PC-3 (cell line): ENCODE data around the gene HM13. TPM values are rescaled to one million over a fixed set of nuclear protein-coding genes. Genes with fewer than 3 reads are reported as not detected.
"Not testable (repeated sequence)": the region's sequence is repeated elsewhere in the genome, so short reads cannot be mapped to it uniquely, and the experiment has no call there.

Experiments
- ATAC-seq: fragments of 200-7000 bp; cut with Tn5 transposase; 2 replicates; pipeline ENCODE4 v1.9.1; 2020; ENCODE audit warnings: mild to moderate bottlenecking, moderate library complexity
- BruUV-seq: library from RNA; stranded (reverse); fragments of 400-500 nt; replicated peaks from 2 replicates; lab custom pipeline; 2021; lab: Mats Ljungman, UMichigan
- CTCF ChIA-PET: fragments of 300-600 bp; sonication (Branson Sonifier 250); formaldehyde crosslinking; loops from one replicate; lab custom pipeline; 2022; ENCODE audit warnings: antibody characterized with exemption; lab: Charles Lee
- POLR2A ChIA-PET: fragments of 300-600 bp; sonication (Branson Sonifier 250); formaldehyde crosslinking; loops from one replicate; lab custom pipeline; 2022; ENCODE audit warnings: antibody characterized with exemption; ENCODE audit not compliant: unreplicated experiment; lab: Charles Lee
- DNase-seq: peaks from one replicate; pipeline ENCODE4 v3.0.0-alpha.2; 2015
- H2AFZ ChIP-seq: fragments of 300-600 bp; sonication (generic); 2 replicates; pipeline ENCODE4 v1.6.0; 2016; ENCODE audit warnings: antibody characterized with exemption, low read length
- H3F3A ChIP-seq: fragments of 300-600 bp; sonication (generic); one replicate; pipeline ENCODE4 v1.6.0; 2017; ENCODE audit warnings: antibody characterized with exemption, low read length, control low read depth, mild to moderate bottlenecking; ENCODE audit not compliant: unreplicated experiment
- H3K27ac ChIP-seq: fragments of 300-600 bp; sonication (generic); 2 replicates; pipeline ENCODE4 v1.5.1; 2016; ENCODE audit warnings: mild to moderate bottlenecking, low read length
- H3K27me3 ChIP-seq: fragments of 300-600 bp; sonication (generic); 2 replicates; pipeline ENCODE4 v1.6.1; 2016; ENCODE audit warnings: low read length, mixed read lengths
- H3K36me3 ChIP-seq: fragments of 300-600 bp; sonication (generic); 2 replicates; pipeline ENCODE4 v1.6.1; 2016; ENCODE audit warnings: low read depth, mixed run types, low read length, mixed read lengths
- H3K4me1 ChIP-seq: fragments of 300-600 bp; sonication (generic); 2 replicates; pipeline ENCODE4 v1.5.1; 2016; ENCODE audit warnings: low read length; ENCODE audit not compliant: insufficient read depth
- H3K4me2 ChIP-seq: fragments of 300-600 bp; sonication (generic); 2 replicates; pipeline ENCODE4 v1.6.0; 2016; ENCODE audit warnings: low read length
- H3K4me3 ChIP-seq: fragments of 300-600 bp; sonication (generic); 2 replicates; pipeline ENCODE4 v1.5.1; 2016; ENCODE audit warnings: mild to moderate bottlenecking, low read length, mixed read lengths
- H3K79me2 ChIP-seq: fragments of 300-600 bp; sonication (generic); 2 replicates; pipeline ENCODE4 v1.6.1; 2017; ENCODE audit warnings: low read length, mixed read lengths
- H3K9ac ChIP-seq: fragments of 300-600 bp; sonication (generic); 2 replicates; pipeline ENCODE4 v1.6.0; 2016; ENCODE audit warnings: mild to moderate bottlenecking, low read length
- H3K9me2 ChIP-seq: fragments of 300-600 bp; sonication (generic); replicated peaks from 2 replicates; pipeline ENCODE4 v1.6.1; 2016; ENCODE audit warnings: mixed run types, low read length, mixed read lengths
- H3K9me3 ChIP-seq: fragments of 300-600 bp; sonication (generic); 2 replicates; pipeline ENCODE4 v1.6.1; 2016; ENCODE audit warnings: low read length, mixed read lengths
- H4K20me1 ChIP-seq: fragments of 300-600 bp; sonication (generic); 2 replicates; pipeline ENCODE4 v1.6.1; 2016; ENCODE audit warnings: low read length, mixed read lengths
- CTCF ChIP-seq: fragments of 300-600 bp; sonication (generic); conservative IDR thresholded peaks from 2 replicates; pipeline ENCODE4 v1.5.1; 2017; ENCODE audit warnings: antibody characterized with exemption, low read depth, mild to moderate bottlenecking, low read length
- EZH2 ChIP-seq: fragments of 300-600 bp; sonication (generic); IDR thresholded peaks from one replicate; pipeline ENCODE4 v1.6.1; 2017; ENCODE audit warnings: antibody characterized with exemption, mild to moderate bottlenecking, low read length; ENCODE audit not compliant: unreplicated experiment
- EZH2phosphoT487 ChIP-seq: fragments of 300-600 bp; sonication (generic); IDR thresholded peaks from 2 replicates; pipeline ENCODE4 v1.6.1; 2018; ENCODE audit warnings: mild to moderate bottlenecking, antibody characterized with exemption, low read length, borderline replicate concordance
- intact Hi-C: fragments of 100-400 bp; cut with micrococcal nuclease; formaldehyde crosslinking; loops from 2 replicates; pipeline ENCODE4 v1.9.0; 2023
- total RNA-seq: library from RNA; depleted of rRNA; stranded (reverse); fragments of >200 nt; gene quantifications from 2 replicates; pipeline ENCODE4 v1.2.3, GENCODE V29; 2014

Gene HM13
- total RNA-seq, 1 experiment from 2014 or later, result 99.5 TPM

DNA sequence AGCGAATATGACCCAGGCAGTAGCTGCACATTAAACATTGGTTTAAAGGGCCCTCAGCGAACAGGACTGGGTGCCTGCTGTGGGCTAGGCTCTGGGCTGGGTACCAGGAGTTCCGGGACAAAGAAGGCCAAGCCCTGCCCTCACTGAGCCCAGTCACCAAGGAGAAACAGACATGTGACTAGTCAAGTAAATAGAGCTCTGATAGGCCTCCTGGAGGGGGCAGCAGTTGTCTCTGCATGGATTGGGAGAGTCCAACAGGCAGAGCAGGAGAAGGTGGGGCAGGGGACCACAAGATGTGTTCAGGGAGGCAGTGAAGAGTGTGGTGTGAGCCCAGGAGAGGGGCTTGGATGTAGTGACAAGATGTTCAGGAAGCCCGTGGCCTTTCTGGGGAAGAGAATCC, 3.1 kb downstream of the HM13 start:
- CTCF ChIA-PET, result interaction anchor here (0.6 to 1.0 kb wide), 3 partner anchors 30 to 96 kb away, joined by 3 to 9 read pairs (median 3); a partner anchor contains a TSS
- Histone ChIP-seq H3K79me2 (peaks cover 73% of the 10 kb centered on the region), H3K36me3 (peaks cover 4% of the 10 kb centered on the region; the same call in 1 of the 2 replicates), H3K27ac (no peak overlapping the region), H3K9me2 (no peaks in the 10 kb centered on the region), H2AFZ (no peak overlapping the region), H3K9me3 (no peaks in the 10 kb centered on the region), H3K4me1 (peaks cover 24% of the 10 kb centered on the region), H3F3A (no peaks in the 10 kb centered on the region), H3K27me3 (no peaks in the 10 kb centered on the region), H3K4me3 (no peak overlapping the region), H3K4me2 (peak overlapping the region; percentile 97), H3K9ac (no peak overlapping the region), H4K20me1 (peaks cover 18% of the 10 kb centered on the region; the same call in 1 of the 2 replicates)
- peak; percentile 67 for ATAC-seq
- intact Hi-C loops, result no loop called here
- peak; percentile 73 for DNase-seq
- no peak for TF ChIP-seq EZH2
- TF ChIP-seq CTCF, result peak; percentile 64
- POLR2A ChIA-PET, result no interaction called here
- no TSS peak for BruUV-seq

DNA sequence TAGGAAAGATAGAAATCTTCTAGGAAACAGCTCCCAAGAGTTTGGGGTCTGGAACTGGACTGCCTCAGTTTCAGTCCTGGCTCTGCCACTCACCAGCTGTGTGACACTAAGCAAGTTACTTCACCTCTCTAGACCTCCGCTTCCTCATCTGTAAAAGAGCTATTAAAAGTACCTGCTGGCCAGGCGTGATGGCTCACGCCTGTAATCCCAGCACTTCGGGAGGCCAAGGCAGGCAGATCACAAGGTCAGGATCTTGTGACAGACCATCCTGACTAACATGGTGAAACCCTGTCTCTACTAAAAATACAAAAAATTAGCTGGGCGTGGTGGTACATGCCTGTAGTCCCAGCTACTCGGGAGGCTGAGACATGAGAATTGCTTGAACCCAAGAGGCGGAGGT, 7.0 kb downstream of the HM13 start:
- H2AFZ ChIP-seq, intact Hi-C loops, H3K27me3 ChIP-seq, H3K9me2 ChIP-seq, H3K9me3 ChIP-seq, H3K4me3 ChIP-seq, DNase-seq, BruUV-seq, ATAC-seq, POLR2A ChIA-PET, H3K4me2 ChIP-seq, H3K9ac ChIP-seq, H3K27ac ChIP-seq, H3F3A ChIP-seq: not testable (repeated sequence)
- peaks cover 31% of the 10 kb centered on the region; the same call in 1 of the 2 replicates for H4K20me1 ChIP-seq
- CTCF ChIA-PET, result interaction anchor here (0.6 kb wide), 1 partner anchor 1707 kb away, joined by 3 read pairs; no protein-coding TSS in a partner anchor
- H3K4me1 ChIP-seq, result peaks cover 13% of the 10 kb centered on the region
- H3K36me3 ChIP-seq, result peaks cover 10% of the 10 kb centered on the region; the same call in 1 of the 2 replicates
- peaks cover 85% of the 10 kb centered on the region for H3K79me2 ChIP-seq

DNA sequence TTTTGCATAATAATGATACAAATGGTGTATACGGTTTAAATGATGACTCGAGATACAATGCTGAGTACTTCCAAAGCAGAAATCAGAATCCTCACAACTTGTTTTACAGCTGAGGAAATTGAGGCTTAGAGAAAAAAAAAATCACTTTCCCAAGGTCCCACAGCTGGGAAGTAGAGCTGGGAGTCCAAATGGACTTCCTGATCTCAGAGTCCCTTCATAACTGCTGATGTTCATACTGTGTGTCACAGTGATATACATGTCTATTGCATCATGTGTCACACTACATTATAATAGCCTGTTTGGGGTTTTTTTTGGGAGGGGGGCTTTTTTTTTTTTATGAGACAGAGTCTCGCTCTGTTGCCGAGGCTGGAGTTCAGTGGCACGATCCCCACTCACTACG, 8.5 kb downstream of the HM13 start:
- no peak for DNase-seq
- no peaks in the 10 kb centered on the region for H3K9me2 ChIP-seq
- ATAC-seq, result no peak
- no peak overlapping the region for H3K4me2 ChIP-seq
- no peak overlapping the region for H3K9ac ChIP-seq
- H3F3A ChIP-seq, result no peaks in the 10 kb centered on the region
- H3K27ac ChIP-seq, result no peak overlapping the region
- H3K9me3 ChIP-seq, result no peaks in the 10 kb centered on the region
- no peak overlapping the region for H3K4me3 ChIP-seq
- H2AFZ ChIP-seq, result no peak overlapping the region
- no peaks in the 10 kb centered on the region for H3K27me3 ChIP-seq
- BruUV-seq, result no TSS peak
- ChIA-PET CTCF (no interaction called here), POLR2A (no interaction called here)
- peaks cover 76% of the 10 kb centered on the region for H3K79me2 ChIP-seq
- H4K20me1 ChIP-seq, result peaks cover 24% of the 10 kb centered on the region; the same call in 1 of the 2 replicates
- intact Hi-C loops, result no loop called here
- TF ChIP-seq EZH2phosphoT487, result no peak
- no peak for TF ChIP-seq EZH2
- no peak for TF ChIP-seq CTCF
- no peaks in the 10 kb centered on the region for H3K4me1 ChIP-seq
- peaks cover 17% of the 10 kb centered on the region for H3K36me3 ChIP-seq
